Measurements from ENCODE around the gene RAB11FIP3.
"Not testable (repeated sequence)": the region's sequence is repeated elsewhere in the genome, so short reads cannot be mapped to it uniquely, and the experiment has no call there.

Gene RAB11FIP3

DNA sequence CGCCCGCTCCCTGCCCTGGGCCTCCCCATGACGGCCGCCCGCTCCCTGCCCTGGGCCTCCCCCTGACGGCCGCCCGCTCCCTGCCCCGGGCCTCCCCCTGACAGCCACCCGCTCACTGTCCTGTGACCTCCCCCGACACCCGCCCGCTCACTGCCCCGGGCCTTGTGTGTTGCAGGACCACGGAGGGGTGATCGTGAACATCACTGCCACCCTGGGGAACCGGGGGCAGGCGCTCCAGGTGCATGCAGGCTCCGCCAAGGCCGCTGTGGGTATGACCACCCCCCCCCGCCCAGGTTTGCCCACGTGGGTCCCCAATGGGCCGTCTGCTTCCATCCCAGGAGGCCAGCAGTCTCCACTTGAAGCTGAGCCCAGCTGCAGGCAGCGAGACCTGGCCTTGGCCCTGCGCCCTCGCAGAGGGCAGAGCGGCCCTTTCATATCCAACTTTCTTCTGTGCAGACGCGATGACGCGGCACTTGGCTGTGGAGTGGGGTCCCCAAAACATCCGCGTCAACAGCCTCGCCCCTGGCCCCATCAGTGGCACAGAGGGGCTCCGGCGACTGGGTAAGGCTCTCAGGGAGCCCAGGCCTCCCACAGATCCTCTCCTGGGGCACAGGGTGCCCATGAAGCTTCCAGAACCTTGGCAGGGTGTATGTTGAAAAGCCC is 14.8 kb upstream of the RAB11FIP3 start:
- TF ChIP-seq, protein P1, sequence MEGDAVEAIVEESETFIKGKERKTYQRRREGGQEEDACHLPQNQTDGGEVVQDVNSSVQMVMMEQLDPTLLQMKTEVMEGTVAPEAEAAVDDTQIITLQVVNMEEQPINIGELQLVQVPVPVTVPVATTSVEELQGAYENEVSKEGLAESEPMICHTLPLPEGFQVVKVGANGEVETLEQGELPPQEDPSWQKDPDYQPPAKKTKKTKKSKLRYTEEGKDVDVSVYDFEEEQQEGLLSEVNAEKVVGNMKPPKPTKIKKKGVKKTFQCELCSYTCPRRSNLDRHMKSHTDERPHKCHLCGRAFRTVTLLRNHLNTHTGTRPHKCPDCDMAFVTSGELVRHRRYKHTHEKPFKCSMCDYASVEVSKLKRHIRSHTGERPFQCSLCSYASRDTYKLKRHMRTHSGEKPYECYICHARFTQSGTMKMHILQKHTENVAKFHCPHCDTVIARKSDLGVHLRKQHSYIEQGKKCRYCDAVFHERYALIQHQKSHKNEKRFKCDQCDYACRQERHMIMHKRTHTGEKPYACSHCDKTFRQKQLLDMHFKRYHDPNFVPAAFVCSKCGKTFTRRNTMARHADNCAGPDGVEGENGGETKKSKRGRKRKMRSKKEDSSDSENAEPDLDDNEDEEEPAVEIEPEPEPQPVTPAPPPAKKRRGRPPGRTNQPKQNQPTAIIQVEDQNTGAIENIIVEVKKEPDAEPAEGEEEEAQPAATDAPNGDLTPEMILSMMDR (conservative IDR thresholded peaks at IDR 0.05; ENCODE audit: control insufficient read depth, insufficient read depth, low read depth, low read length): no peak

DNA sequence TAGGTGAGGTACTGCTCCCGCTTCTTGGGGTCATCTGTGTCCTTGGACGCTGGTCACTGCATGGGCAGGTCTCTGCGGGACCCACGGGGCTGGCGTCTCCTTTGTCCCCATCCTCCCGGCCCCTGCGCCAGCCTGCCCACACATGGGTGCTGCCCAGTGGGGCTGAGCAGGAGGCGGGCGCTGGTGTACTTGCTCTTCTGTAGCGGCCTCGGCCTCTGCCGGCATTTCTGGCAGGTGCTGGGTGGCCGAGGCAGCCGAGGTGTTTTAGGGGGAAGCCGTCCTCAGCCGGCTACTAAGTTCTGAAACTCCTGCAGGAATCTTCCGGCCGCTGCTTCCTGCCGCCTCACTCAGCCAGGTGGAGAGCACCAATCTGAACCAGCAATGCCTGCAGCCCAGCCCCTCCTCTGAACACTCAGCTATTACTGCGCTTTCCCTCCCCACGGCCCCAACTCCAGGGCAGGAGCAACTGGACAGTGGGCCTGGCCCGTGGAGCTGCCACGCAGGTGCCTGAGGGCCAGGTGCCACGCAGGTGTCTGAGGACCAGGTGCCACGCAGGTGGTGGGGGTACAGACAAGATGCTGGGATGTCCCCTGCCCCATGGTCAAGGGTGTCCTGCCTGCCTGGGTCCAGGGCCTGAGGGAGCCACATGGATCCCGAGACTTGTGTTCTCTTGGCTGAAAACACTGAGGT is 13.7 kb upstream of the RAB11FIP3 start:
- TF ChIP-seq, protein P1 (conservative IDR thresholded peaks at IDR 0.05; ENCODE audit: control insufficient read depth, insufficient read depth, low read depth, low read length): no peak
- DNase-seq (ENCODE audit: low read depth): no peak
- no peak overlapping the region for H3K4me3 ChIP-seq (ENCODE audit: control insufficient read depth, low read depth, low read length)

More for the DNA sequence above, 14.8 kb upstream of the RAB11FIP3 start:
- H3K4me3 ChIP-seq (ENCODE audit: control insufficient read depth, low read depth, low read length): no peak overlapping the region
- no peak for DNase-seq (ENCODE audit: low read depth)

DNA sequence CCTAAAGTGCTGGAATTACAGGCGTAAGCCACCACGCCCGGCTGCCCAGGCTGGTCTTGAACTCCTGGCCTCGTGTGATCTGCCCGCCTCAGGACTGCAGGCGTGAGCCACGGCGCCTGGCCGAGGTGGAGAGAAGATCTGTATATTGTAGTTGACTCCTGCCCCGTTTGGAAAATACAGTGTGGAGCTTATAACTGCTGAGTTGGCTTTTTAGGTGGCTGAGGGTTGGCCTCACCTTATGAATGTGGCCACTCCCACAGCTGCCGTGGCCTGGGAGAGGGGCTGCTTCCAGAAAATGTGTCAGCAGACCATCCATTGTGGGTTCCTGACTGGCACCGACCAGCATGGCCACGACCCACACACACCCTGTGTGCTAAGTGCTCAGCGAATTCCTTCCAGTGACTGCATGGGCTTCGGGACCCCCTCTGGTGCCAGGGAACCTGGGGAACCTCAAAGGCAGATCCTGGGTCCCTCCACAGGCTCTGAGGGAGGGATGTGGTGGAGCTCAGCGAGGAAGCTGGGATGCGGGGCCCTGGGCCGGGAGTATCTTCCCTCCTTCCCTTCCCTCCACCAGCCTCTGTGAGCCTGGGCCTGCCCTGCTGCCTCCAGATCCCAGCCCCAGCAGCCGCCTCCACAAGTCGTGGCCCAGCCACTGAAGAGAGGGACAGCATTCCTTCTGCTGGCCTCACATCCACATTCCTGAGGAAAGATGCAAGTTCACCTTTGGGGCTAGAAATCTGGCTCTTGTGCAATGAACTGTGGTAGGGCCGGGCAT is 10.9 kb upstream of the RAB11FIP3 start:
- DNase-seq (ENCODE audit: low read depth): no peak
- TF ChIP-seq, protein P1 (conservative IDR thresholded peaks at IDR 0.05; ENCODE audit: control insufficient read depth, insufficient read depth, low read depth, low read length): no peak
- H3K4me3 ChIP-seq (ENCODE audit: control insufficient read depth, low read depth, low read length): no peak overlapping the region

DNA sequence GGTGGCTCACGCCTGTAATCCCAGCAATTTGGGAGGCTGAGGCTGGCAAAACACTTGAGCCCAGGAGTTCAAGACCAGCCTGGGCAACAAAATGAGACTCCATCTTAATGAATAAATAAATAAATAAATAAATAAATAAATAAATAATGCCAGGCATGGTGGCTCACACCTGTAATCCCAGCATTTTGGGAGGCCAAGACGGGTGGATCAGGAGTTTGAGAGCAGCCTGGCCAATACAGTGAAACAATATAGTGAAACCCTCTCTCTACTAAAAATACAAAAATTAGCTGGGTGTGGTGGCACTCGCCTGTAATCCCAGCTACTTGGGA is 10.3 kb upstream of the RAB11FIP3 start:
- not testable (repeated sequence) for DNase-seq (ENCODE audit: low read depth); H3K4me3 ChIP-seq (ENCODE audit: control insufficient read depth, low read depth, low read length)

DNA sequence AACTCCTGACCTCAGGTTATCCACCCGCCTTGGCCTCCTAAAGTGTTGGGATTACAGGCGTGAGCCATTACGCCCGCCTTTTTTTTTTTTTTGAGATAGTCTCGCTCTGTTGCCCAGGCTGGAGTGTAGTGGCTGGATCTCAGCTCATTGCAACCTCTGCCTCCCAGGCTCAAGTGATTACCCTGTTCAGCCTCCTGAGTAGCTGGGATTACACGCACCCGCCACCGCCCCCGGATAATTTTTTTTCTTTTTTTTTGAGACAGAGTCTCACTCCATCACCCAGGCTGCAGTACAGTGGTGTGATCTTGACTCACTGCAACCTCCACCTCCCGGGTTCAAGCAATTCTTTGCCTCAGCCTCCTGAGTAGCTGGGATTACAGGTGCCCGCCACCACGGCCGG is 3.3 kb upstream of the RAB11FIP3 start:
- not testable (repeated sequence) for H3K4me3 ChIP-seq (ENCODE audit: control insufficient read depth, low read depth, low read length)
- peak; percentile 16 for DNase-seq (ENCODE audit: low read depth)

DNA sequence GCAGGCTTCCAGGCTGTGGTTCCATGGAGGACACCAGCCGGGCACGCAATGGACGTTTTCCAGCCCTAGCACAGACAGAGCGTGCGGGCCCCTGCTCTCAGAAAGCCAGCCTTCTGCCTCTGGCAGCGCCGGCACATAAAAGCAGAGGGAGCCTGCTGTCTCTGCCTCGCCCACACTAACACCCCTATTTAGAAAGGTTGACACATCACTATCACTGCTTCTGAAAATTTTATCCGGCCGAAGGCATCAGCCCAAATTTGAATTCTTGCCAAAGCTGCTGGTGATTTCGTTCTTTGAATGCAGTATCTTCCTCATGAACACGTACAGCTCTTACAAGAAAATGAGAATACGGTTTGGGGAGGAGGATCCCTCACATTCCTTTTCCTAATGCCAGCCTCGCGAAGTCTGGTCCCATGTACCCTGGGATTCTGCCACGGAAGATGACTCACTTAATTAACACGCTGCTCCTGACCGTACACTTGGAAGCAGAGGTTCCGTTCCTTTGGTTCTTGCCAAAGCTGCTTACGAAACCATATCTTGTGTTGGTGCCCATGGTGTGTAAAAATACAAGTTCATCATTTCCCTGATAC is 1.3 kb upstream of the RAB11FIP3 start:
- TF ChIP-seq, protein P1 (conservative IDR thresholded peaks at IDR 0.05; ENCODE audit: control insufficient read depth, insufficient read depth, low read depth, low read length): no peak
- peak overlapping the region; percentile 46 for H3K4me3 ChIP-seq (ENCODE audit: control insufficient read depth, low read depth, low read length)
- peak; percentile 98 for DNase-seq (ENCODE audit: low read depth)

DNA sequence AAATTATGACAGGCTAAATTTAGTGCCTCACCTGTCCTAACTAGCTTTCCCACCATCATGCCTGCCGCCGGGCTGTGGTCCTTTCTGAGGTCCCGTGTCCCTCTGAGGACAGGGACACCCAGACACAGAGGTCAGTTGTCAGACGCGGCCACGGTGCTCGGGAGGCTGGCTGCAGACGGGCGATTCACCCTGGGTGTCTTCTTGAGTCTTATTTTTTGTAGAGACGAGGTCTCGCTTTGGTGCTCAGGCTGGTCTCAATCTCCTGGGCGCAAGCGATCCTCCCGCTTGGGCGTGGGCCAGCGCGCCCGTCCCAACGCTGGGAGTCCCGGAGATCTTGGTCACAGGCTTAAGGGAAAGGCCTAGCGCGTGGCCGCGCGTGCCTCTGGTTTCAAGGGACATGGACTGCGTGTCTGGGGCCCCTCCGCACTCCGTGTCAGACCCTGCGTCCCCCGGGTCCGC is 797 bp upstream of the RAB11FIP3 start:
- peak; percentile 31 for DNase-seq (ENCODE audit: low read depth)
- TF ChIP-seq, protein P1 (conservative IDR thresholded peaks at IDR 0.05; ENCODE audit: control insufficient read depth, insufficient read depth, low read depth, low read length): no peak
- peak overlapping the region; percentile 46 for H3K4me3 ChIP-seq (ENCODE audit: control insufficient read depth, low read depth, low read length)

Measured in fibroblast of mammary gland (primary cell).